Esophagus squamous epithelium (tissue), 4 donors: ENCODE results near the gene ULK4.

Experiments
- POLR2A ChIP-seq, 4 donors: fragments of 450-650 bp; IDR thresholded peaks; one replicate each; pipeline ENCODE4 v1.6.1; 2017; ENCODE audit warnings: antibody characterized with exemption in 4 of 4, mild to moderate bottlenecking in 4 of 4, moderate library complexity in 3 of 4
- TF ChIP-seq, protein P1 (sequence below), 6 experiments: fragments of 450-650 bp in 4 of 6; fragments of 200-600 bp in 2 of 6; sonication (generic) in 2 of 6; IDR thresholded peaks; one replicate each; pipeline ENCODE4 v1.5.1; 2016 to 2019; ENCODE audit warnings: antibody characterized with exemption in 6 of 6, mild to moderate bottlenecking in 4 of 6, moderate library complexity in 4 of 6

DNA sequence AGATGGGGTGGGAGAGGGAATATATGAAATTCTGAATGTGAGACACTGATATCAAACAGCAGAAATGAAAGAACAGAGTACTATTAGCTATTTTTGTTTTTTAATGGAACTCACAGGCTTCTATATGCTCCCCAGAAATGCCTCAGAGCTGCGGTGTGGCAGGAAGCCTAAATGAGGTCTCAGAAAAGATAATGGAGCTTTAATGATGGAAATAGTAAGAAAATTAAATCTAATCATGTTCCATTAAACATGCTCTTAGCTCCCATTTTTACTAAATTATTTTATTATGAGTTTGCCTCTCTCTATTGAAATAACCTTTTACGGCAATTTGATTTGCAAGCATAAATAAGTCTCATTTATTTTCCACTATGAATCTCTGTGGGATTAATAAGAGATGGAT, 378.9 kb downstream of the ULK4 start:
- TF ChIP-seq, protein P1, sequence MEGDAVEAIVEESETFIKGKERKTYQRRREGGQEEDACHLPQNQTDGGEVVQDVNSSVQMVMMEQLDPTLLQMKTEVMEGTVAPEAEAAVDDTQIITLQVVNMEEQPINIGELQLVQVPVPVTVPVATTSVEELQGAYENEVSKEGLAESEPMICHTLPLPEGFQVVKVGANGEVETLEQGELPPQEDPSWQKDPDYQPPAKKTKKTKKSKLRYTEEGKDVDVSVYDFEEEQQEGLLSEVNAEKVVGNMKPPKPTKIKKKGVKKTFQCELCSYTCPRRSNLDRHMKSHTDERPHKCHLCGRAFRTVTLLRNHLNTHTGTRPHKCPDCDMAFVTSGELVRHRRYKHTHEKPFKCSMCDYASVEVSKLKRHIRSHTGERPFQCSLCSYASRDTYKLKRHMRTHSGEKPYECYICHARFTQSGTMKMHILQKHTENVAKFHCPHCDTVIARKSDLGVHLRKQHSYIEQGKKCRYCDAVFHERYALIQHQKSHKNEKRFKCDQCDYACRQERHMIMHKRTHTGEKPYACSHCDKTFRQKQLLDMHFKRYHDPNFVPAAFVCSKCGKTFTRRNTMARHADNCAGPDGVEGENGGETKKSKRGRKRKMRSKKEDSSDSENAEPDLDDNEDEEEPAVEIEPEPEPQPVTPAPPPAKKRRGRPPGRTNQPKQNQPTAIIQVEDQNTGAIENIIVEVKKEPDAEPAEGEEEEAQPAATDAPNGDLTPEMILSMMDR (IDR thresholded peaks at IDR 0.05), result no peak
- no peak for TF ChIP-seq POLR2A (IDR thresholded peaks at IDR 0.05)
